CD14-positive monocyte (primary cell): ENCODE results near the gene DLG1. TPM values are rescaled to one million over a fixed set of nuclear protein-coding genes. Genes with fewer than 3 reads are reported as not detected.

ENCODE experiments used
- DNase-seq, 3 donors: peaks; one replicate each; pipeline ENCODE4 v3.0.0-alpha.2; 2011 to 2022
- H2AFZ ChIP-seq: 2 replicates; pipeline ENCODE4 v1.6.0; 2012; ENCODE audit warnings: mild to moderate bottlenecking, low read depth, low read length, inconsistent platforms; ENCODE audit not compliant: insufficient read depth, poor library complexity, severe bottlenecking
- H3K27ac ChIP-seq, 2 donors: 1 replicate in 1 of 2; 2 replicates in 1 of 2; pipeline ENCODE4 v1.5.1; 2012 to 2013; ENCODE audit warnings: low read length in 2 of 2, control low read depth in 1 of 2, inconsistent platforms in 1 of 2, low read depth in 1 of 2, mild to moderate bottlenecking in 1 of 2
- H3K27me3 ChIP-seq, 2 donors: one replicate each; pipeline versions ENCODE4 v1.6.0 to v1.6.1; 2011 to 2013; ENCODE audit warnings: low read length in 2 of 2; ENCODE audit not compliant: control insufficient read depth in 2 of 2, insufficient read depth in 2 of 2
- H3K36me3 ChIP-seq, 2 donors: replicated peaks in 1 of 2; 1 replicate in 1 of 2; 2 replicates in 1 of 2; pipeline versions ENCODE4 v1.5.1 to v1.6.1; 2012 to 2013; ENCODE audit warnings: low read length in 2 of 2, control low read depth in 1 of 2, inconsistent platforms in 1 of 2, mild to moderate bottlenecking in 1 of 2; ENCODE audit not compliant: insufficient read depth in 2 of 2, control insufficient read depth in 1 of 2
- H3K4me1 ChIP-seq, 2 donors: 1 replicate in 1 of 2; 2 replicates in 1 of 2; pipeline versions ENCODE4 v1.5.1 to v1.6.1; 2012 to 2013; ENCODE audit warnings: low read length in 2 of 2, control low read depth in 1 of 2, inconsistent platforms in 1 of 2, mild to moderate bottlenecking in 1 of 2, moderate library complexity in 1 of 2; ENCODE audit not compliant: insufficient read depth in 2 of 2, control insufficient read depth in 1 of 2
- H3K4me2 ChIP-seq: replicated peaks from 2 replicates; pipeline ENCODE3; 2012; ENCODE audit warnings: low read length, moderate library complexity, mild to moderate bottlenecking; ENCODE audit not compliant: poor library complexity, severe bottlenecking; ENCODE audit errors: extremely low read depth
- H3K4me3 ChIP-seq, 3 experiments: fragments of 200-600 bp in 1 of 3; sonication (generic) in 1 of 3; replicated peaks in 1 of 3; 1 replicate in 2 of 3; 2 replicates in 1 of 3; pipeline ENCODE4 v1.5.1; 2011 to 2013; ENCODE audit warnings: low read length in 3 of 3, mild to moderate bottlenecking in 3 of 3, control low read depth in 2 of 3, low read depth in 2 of 3, inconsistent platforms in 1 of 3, moderate library complexity in 1 of 3
- H3K79me2 ChIP-seq: 2 replicates; pipeline ENCODE4 v1.6.0; 2012; ENCODE audit warnings: mild to moderate bottlenecking, control low read depth, inconsistent platforms, low read length, moderate library complexity; ENCODE audit not compliant: insufficient read depth
- H3K9ac ChIP-seq: 2 replicates; pipeline ENCODE4 v1.6.0; 2017; ENCODE audit warnings: low read length, mild to moderate bottlenecking; ENCODE audit not compliant: insufficient read depth, poor library complexity, severe bottlenecking
- H3K9me3 ChIP-seq, 2 donors: replicated peaks in 1 of 2; 1 replicate in 1 of 2; 2 replicates in 1 of 2; pipeline versions ENCODE4 v1.5.1 to v1.6.1; 2012 to 2013; ENCODE audit warnings: low read length in 2 of 2, control low read depth in 1 of 2; ENCODE audit not compliant: control insufficient read depth in 1 of 2, insufficient read depth in 1 of 2
- H4K20me1 ChIP-seq: 2 replicates; pipeline ENCODE4 v1.6.0; 2012; ENCODE audit warnings: mild to moderate bottlenecking, low read length, control low read depth, moderate library complexity; ENCODE audit not compliant: insufficient read depth
- H3K27ac Mint-ChIP-seq, 7 donors: one replicate each; pipeline ENCODE4 v1.8.0; 2020; ENCODE audit warnings: mild to moderate bottlenecking in 7 of 7, mixed read lengths in 7 of 7, moderate library complexity in 6 of 7, inconsistent platforms in 2 of 7
- H3K27me3 Mint-ChIP-seq, 3 donors: one replicate each; pipeline ENCODE4 v1.8.0; 2021 to 2022; ENCODE audit warnings: low read depth in 3 of 3, mild to moderate bottlenecking in 3 of 3, mixed read lengths in 3 of 3, moderate library complexity in 3 of 3, inconsistent platforms in 1 of 3
- H3K36me3 Mint-ChIP-seq, 2 donors: one replicate each; pipeline ENCODE4 v1.8.0; 2020; ENCODE audit warnings: mixed read lengths in 2 of 2, inconsistent platforms in 1 of 2, mild to moderate bottlenecking in 1 of 2
- H3K4me1 Mint-ChIP-seq: one replicate; pipeline ENCODE4 v1.8.0; 2020; ENCODE audit warnings: mild to moderate bottlenecking, mixed read lengths
- H3K4me3 Mint-ChIP-seq, 2 donors: one replicate each; pipeline ENCODE4 v1.8.0; 2020; ENCODE audit warnings: mild to moderate bottlenecking in 2 of 2, mixed read lengths in 2 of 2, moderate library complexity in 1 of 2
- H3K9me3 Mint-ChIP-seq, 7 donors: one replicate each; pipeline ENCODE4 v1.8.0; 2020 to 2022; ENCODE audit warnings: mixed read lengths in 7 of 7, mild to moderate bottlenecking in 6 of 7, moderate library complexity in 6 of 7, inconsistent platforms in 2 of 7
- WGBS: methylation state at CpG from one replicate; pipeline ENCODE4 v1.1.5; 2013; ENCODE audit warnings: missing lambda C conversion rate; ENCODE audit not compliant: insufficient coverage; 5-methylcytosine and 5-hydroxymethylcytosine counted together
- intact Hi-C, 2 donors: fragments of 100-400 bp; cut with micrococcal nuclease; formaldehyde crosslinking; loops; one replicate each; pipeline versions ENCODE4 v1.15.0 to v1.15.1; 2023
- polyA plus RNA-seq, 3 donors: library from polyadenylated mRNA; depleted of rRNA in 1 of 3; unstranded in 2 of 3; stranded (reverse) in 1 of 3; fragments of 300-500 nt in 2 of 3; fragments of >200 nt in 1 of 3; fragmentation: Illumina TruSeq in 2 of 3; gene quantifications; 1 replicate in 2 of 3; 2 replicates in 1 of 3; pipeline ENCODE4 v1.2.3, GENCODE V29; 2012 to 2021
- TF ChIP-seq, protein P1 (sequence below): fragments of 200-600 bp; IDR thresholded peaks from one replicate; pipeline ENCODE4 v1.8.0; 2022; ENCODE audit warnings: antibody characterized with exemption, mild to moderate bottlenecking

The DLG1 gene
- polyA plus RNA-seq, 3 donors = 6.5 to 21.9 (median 10.2) TPM

DNA sequence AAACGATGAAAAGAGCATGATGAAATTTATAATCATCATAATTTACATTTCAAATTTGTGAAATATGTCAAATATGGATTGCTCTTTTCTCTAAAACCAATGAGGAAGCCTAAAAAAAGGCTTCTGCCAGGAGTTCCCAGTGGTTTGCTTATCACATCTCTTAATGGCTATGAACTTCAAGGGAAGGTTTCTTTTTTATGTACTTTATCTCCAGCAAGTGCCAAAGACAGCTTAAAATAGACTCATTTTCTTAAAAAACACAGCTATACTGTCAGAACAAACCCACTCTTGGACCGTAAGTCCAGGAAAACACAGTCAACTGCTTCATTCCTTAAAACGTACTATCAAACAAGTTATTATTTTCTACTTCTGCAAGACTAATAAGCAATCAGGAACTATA is 80.2 kb downstream of the DLG1 start:
- Histone ChIP-seq H3K9me3 (no peaks in the 10 kb centered on the region), H3K9ac (no peak overlapping the region), H3K27ac (no peak overlapping the region), H3K4me3 (no peak overlapping the region), H3K27me3 (no peaks in the 10 kb centered on the region), H3K36me3 (no peaks in the 10 kb centered on the region), H4K20me1 (peaks cover 23% of the 10 kb centered on the region), H3K4me2 (no peak overlapping the region), H2AFZ (no peak overlapping the region), H3K79me2 (peaks cover 34% of the 10 kb centered on the region), H3K4me1 (no peaks in the 10 kb centered on the region)
- Mint-ChIP-seq H3K4me1 (peaks cover 15% of the 10 kb centered on the region), H3K27me3 (no peaks in the 10 kb centered on the region), H3K4me3 (no peak overlapping the region), H3K36me3 (peaks cover 0 to 12% of the 10 kb centered on the region in 2 donors), H3K27ac (no peak overlapping the region), H3K9me3 (peaks cover 0 to 4% (median 2%) of the 10 kb centered on the region in 7 donors)
- TF ChIP-seq, protein P1, sequence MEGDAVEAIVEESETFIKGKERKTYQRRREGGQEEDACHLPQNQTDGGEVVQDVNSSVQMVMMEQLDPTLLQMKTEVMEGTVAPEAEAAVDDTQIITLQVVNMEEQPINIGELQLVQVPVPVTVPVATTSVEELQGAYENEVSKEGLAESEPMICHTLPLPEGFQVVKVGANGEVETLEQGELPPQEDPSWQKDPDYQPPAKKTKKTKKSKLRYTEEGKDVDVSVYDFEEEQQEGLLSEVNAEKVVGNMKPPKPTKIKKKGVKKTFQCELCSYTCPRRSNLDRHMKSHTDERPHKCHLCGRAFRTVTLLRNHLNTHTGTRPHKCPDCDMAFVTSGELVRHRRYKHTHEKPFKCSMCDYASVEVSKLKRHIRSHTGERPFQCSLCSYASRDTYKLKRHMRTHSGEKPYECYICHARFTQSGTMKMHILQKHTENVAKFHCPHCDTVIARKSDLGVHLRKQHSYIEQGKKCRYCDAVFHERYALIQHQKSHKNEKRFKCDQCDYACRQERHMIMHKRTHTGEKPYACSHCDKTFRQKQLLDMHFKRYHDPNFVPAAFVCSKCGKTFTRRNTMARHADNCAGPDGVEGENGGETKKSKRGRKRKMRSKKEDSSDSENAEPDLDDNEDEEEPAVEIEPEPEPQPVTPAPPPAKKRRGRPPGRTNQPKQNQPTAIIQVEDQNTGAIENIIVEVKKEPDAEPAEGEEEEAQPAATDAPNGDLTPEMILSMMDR = no peak
- intact Hi-C loops = no loop called here
- 100% methylated on average over 1 of the region's 3 CpGs for WGBS
- DNase-seq = no peak

DNA sequence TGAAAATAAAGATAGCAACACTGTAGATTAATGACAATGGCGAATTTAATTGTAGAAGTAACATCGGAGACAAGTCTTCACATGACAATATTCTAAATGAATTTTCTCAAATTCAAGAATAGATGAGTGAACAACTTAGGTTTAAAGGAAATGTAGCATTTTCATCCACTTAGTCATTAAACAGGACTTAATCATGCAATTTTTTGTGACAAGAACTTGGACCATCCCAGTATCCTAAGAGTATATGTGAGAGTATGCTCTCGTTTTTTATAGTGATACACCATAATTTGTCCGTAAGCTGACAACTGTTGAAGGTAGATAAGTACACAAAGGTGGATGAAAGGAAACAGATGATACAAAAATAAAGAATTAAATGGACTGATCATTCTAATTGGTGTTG is 81.5 kb downstream of the DLG1 start:
- WGBS = no CpG with 5 or more reads among the region's 4 CpGs
- Histone ChIP-seq H3K36me3 (no peaks in the 10 kb centered on the region), H3K4me2 (no peak overlapping the region), H3K4me3 (no peak overlapping the region), H3K9me3 (no peaks in the 10 kb centered on the region), H4K20me1 (peaks cover 22% of the 10 kb centered on the region), H3K79me2 (peaks cover 41% of the 10 kb centered on the region), H3K9ac (no peak overlapping the region), H3K4me1 (no peaks in the 10 kb centered on the region), H3K27ac (no peak overlapping the region), H3K27me3 (no peaks in the 10 kb centered on the region), H2AFZ (no peak overlapping the region)
- no peak for DNase-seq
- Mint-ChIP-seq H3K27me3 (no peaks in the 10 kb centered on the region), H3K4me1 (peaks cover 5% of the 10 kb centered on the region), H3K36me3 (peaks cover 2 to 12% of the 10 kb centered on the region in 2 donors), H3K27ac (no peak overlapping the region), H3K4me3 (no peak overlapping the region), H3K9me3 (peaks cover 0 to 4% (median 2%) of the 10 kb centered on the region in 7 donors)
- intact Hi-C loops = no loop called here
- TF ChIP-seq, protein P1 = no peak
